NCI-H446 (cell line): ENCODE results near the gene CTXN1.
"Not testable (repeated sequence)": the region's sequence is repeated elsewhere in the genome, so short reads cannot be mapped to it uniquely, and the experiment has no call there.

ENCODE experiments used
- DNase-seq, 2 experiments: peaks; one replicate each; lab custom pipeline; 2025; lab: John Stamatoyannopoulos, UW

Gene CTXN1

GRCh38 chr19:7925171-7925851 lies 624 bp downstream of the CTXN1 start:
- peak; percentile 81 to 90 for DNase-seq

GRCh38 chr19:7924651-7925170 lies 1.2 kb downstream of the CTXN1 start:
- no peak for DNase-seq

- DNase-seq = no peak
These were observed 1.7 kb downstream of the CTXN1 start for GRCh38 chr19:7924241-7924640.

- DNase-seq = no peak
These were observed 2.4 kb downstream of the CTXN1 start for GRCh38 chr19:7923295-7924191.

DNA sequence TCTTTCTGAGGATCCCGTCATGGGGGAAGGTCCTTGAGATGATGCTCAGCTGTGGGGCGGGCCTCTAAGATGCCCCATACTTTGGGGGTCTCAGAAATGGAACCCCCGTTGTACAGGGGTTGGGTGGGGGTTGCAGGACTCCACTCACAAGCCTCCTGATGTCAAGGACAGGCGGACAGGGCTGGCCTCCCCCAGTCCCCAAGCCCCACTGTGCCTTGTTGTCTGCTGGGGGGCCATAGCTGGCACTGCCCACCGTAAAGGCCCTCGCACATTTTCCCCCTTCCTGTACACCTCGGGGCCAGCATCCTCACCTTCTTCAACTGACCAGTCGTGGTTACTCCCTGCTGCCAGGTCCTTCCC lies 3.1 kb downstream of the CTXN1 start:
- no peak for DNase-seq

DNA sequence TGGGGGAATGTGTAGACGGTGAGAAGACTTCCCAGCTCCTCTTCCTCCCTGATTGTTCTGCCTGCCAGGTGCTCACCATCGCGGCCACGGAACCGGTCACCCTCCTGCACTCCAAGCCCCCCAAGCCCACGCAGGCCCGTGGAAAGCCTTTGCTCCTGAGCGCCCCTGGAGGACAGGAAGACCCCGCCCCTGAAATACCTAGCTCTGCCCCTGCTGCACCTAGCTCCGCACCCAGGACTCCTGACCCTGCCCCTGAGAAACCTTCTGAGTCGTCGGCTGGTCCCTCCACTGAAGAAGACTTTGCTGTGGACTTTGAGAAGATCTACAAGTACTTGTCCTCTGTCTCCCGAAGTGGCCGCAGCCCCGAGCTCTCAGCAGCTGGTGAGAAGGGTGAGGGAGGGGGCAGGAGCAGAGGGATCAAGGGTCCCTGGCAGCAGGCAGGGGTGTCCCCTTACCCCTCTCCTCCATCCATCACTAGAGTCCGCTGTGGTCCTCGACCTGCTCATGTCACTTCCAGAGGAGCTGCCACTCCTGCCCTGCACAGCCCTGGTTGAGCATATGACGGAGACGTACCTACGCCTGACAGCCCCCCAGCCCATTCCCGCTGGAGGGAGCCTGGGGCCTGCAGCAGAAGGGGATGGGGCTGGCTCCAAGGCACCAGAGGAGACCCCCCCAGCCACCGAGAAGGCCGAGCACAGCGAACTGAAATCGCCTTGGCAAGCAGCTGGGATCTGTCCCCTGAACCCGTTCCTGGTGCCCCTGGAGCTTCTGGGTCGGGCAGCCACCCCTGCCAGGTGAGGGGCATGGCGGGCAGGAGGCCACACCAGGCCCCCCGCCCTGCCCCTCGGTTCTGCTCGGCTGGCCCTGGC lies 3.7 kb downstream of the CTXN1 start:
- no peak for DNase-seq

DNA sequence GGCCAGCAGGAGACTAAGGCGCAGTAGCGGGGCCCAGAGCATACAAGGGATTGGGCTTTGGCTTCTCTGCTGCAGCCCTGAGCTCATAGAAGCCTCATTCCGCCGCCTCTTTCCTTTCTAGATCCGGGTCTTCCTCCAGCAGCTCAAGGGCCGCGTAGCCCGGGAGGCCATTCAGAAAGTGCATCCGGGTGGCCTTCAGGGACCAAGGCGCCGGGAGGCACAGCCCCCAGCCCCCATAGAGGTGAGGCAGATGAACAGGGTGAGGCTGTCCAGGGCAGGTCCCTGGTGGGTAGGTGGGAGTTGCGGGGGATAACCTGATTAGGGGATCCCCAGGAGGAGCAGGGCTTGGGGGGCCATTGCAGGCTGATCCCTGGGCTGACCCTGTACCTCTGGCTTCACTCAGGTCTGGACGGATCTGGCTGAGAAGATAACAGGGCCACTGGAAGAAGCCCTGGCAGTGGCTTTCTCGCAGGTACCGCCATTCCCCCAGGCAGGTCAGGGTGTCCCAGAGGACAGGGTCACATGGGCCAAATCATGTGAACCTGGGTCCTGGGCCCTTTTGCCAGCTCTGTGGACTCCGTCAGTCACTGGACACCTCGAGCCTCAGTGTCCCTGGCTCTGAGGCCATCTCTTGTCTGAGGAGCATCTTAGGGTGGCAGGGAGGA lies 4.5 kb downstream of the CTXN1 start:
- DNase-seq = no peak

DNA sequence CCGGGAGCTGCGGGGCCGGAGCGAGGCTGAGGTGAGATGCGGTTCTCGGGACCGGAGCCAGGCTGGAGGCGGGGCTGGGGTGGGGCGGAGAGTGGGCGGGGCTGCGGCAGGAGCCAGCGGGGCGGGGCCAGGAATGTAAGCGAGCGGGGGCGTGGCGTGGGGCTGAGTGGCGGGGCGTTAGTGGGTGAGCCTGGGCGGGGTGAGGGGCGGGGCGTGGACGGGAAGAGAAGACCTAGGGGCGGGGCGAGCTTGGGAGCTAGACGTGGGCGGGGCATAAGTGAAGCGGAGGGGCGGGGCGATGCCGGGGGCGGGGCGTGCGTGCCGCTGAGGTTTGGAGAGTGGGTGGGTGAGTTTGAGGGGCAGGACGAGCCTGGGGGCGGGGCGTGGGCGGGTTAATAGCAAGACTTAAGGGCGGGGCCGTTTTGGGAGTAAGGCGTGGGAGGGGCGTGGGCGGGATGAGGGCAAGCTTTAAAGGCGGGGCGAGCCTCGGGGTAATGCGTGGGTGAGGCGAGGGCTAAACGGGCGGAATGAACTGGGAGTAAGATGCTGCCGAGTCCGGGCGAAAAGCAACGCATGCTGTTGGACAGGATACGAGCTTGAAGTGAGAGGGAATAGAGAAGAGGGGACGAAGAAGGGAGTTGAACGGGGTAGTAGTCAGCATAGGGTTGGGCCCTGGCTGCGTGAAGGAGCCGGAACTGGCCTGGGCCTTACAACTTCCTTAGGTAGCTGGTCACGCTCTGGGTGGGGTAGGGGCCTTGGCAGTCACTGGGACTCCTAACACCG lies 5.2 kb downstream of the CTXN1 start:
- peak; percentile 96 to 99 for DNase-seq

- DNase-seq = peak; percentile 94 to 98
These were observed 6.1 kb downstream of the CTXN1 start, which contains the start of gene SNAPC2 for GRCh38 chr19:7919610-7920518. Gene SNAPC2, plus strand, starts transcription at chr19:7920338. Its CDS starts 29 bp downstream, at chr19:7920367.

GRCh38 chr19:7918615-7919421 lies 7.1 kb downstream of the CTXN1 start:
- no peak for DNase-seq

- not testable (repeated sequence) for DNase-seq
These were observed 7.8 kb downstream of the CTXN1 start for GRCh38 chr19:7918062-7918614.

GRCh38 chr19:7917267-7918061 lies 8.5 kb downstream of the CTXN1 start:
- no peak for DNase-seq

DNA sequence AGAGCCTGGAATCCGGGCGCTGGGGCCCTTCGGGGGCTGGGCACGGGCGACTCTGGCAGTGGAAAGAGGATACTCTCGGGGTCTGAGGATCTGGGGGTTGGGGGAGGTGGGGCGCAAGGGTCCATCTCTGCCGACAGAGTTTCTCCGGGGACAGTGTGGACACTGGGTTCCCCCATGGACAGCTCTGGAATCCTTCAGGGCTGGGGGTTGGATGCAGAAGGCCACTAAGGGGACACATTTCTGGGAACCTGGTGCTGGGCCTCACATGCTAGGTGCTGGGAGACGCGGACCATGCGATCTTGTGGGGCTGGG lies 9.0 kb downstream of the CTXN1 start:
- no peak for DNase-seq

GRCh38 chr19:7916103-7916954 lies 9.6 kb downstream of the CTXN1 start:
- peak in 1 of 2 experiments; percentile 32 for DNase-seq

- no peak for DNase-seq
These were observed 10.5 kb downstream of the CTXN1 start for GRCh38 chr19:7915250-7916102.

- no peak for DNase-seq
These were observed 11.3 kb downstream of the CTXN1 start, which contains the start of gene TGFBR3L for GRCh38 chr19:7914598-7915045. Gene TGFBR3L, plus strand, starts transcription at chr19:7914830.
